Measurements from ENCODE around the gene FUT6.
A peak's percentile ranks its signal among the peaks of the same experiment; 100 is the strongest.

The FUT6 gene

GRCh38 chr19:5811117-5811516 is 28.4 kb downstream of the FUT6 start:
- H3K4me3 ChIP-seq (ENCODE audit: low read length): no peak overlapping the region
- no peak for DNase-seq (ENCODE audit: low read depth, low spot score)

DNA sequence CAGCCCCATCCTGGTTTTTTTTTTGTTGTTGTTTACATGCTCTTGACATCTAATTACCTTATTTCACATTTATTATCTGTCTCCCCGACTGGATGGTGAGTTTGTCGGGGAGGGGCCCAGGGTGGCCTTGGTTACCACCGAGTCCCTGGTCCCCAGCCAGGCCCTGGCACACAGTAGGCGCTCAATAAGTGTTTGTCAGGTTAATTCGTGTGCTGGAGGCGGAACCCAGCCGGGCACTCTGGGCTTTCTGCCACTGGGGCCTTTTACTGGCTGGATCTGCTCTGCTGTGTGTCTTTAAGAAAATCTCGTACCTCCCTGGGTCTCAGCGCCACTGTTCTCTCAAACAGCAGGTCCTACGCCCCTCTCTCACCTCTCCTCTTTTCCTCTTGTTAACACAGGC is 30.0 kb downstream of the FUT6 start:
- no peak overlapping the region for H3K4me3 ChIP-seq (ENCODE audit: low read length)
- DNase-seq (ENCODE audit: low read depth, low spot score): no peak

GRCh38 chr19:5809053-5809452 is 30.4 kb downstream of the FUT6 start:
- no peak for DNase-seq (ENCODE audit: low read depth, low spot score)
- H3K4me3 ChIP-seq (ENCODE audit: low read length): no peak overlapping the region

DNA sequence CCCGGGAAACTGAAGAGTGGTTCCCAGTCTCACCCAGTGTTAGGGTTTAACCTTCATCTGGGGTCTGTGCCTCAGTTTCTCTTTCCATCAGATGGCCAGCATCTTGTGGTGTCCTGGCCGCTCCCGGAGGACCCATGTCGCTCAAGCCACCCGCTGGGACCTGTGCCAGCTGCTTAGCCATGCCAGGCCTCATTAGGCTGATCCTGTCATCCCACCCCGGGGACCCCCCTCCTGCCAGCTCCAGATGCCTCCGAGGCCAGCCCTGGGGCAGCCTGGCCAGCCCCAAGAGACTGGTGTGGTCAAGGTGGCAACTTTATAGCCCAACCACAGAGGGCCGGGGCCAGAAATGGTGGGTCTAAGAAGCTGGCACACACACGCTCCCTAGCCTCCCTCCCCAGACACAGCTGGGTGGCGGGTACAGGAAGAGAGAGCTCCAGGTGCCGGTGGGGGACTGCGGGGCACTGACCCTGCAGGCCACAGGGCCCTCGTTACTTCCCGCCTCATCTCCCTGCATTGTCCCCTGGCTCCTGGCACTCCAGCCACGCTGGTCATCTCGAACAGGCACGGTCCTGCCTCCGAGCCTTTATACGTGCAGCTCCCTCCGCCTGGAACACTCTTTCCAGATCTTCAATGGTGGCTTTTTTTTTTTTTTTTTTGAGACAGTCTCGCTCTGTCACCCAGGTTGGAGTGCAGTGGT is 31.2 kb downstream of the FUT6 start:
- DNase-seq (ENCODE audit: low read depth, low spot score): no peak
- no peak overlapping the region for H3K4me3 ChIP-seq (ENCODE audit: low read length)

GRCh38 chr19:5806905-5807304 is 32.6 kb downstream of the FUT6 start:
- no peak overlapping the region for H3K4me3 ChIP-seq (ENCODE audit: low read length)
- DNase-seq (ENCODE audit: low read depth, low spot score): no peak

GRCh38 chr19:5806133-5806489 is 33.4 kb downstream of the FUT6 start:
- DNase-seq (ENCODE audit: low read depth, low spot score): no peak

DNA sequence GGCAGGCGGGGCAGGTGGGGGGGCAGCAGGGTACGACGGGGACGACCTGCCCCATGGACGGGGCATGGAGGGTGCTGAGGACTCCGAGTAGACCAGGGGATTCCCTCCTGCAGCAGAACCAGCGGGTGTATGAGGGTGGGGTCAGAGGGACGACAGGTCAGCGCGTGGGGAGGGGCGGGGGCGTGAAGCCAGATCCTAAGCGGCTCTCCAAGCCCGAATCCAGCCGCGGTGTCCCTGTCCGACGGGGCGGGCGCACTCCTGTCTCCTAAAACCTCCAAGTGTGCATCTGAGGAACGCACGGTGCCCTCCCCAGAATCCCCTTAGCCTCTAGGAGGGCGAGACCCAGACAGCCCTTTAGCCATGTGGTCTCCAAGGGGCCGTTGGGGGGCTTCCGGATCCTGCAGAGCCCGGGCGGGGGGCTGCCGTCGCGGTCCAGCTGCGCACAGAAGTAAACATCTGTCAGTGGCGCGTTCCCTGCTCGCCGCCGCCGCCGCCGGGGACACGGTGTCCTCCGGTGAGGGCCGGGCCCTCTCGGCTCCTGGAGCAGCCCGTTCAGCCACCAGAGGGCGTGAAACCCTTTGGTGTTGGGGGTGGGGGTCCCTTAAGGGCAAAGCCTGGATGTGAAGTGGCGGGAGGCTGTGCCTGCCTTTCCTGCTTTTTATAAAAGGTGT is 33.9 kb downstream of the FUT6 start:
- H3K4me3 ChIP-seq (ENCODE audit: low read length): peak overlapping the region; percentile 15; the same call in 1 of the 2 replicates
- DNase-seq (ENCODE audit: low read depth, low spot score): no peak

More at GRCh38 chr19:5806133-5806489, 33.4 kb downstream of the FUT6 start:
- H3K4me3 ChIP-seq (ENCODE audit: low read length): no peak overlapping the region

DNA sequence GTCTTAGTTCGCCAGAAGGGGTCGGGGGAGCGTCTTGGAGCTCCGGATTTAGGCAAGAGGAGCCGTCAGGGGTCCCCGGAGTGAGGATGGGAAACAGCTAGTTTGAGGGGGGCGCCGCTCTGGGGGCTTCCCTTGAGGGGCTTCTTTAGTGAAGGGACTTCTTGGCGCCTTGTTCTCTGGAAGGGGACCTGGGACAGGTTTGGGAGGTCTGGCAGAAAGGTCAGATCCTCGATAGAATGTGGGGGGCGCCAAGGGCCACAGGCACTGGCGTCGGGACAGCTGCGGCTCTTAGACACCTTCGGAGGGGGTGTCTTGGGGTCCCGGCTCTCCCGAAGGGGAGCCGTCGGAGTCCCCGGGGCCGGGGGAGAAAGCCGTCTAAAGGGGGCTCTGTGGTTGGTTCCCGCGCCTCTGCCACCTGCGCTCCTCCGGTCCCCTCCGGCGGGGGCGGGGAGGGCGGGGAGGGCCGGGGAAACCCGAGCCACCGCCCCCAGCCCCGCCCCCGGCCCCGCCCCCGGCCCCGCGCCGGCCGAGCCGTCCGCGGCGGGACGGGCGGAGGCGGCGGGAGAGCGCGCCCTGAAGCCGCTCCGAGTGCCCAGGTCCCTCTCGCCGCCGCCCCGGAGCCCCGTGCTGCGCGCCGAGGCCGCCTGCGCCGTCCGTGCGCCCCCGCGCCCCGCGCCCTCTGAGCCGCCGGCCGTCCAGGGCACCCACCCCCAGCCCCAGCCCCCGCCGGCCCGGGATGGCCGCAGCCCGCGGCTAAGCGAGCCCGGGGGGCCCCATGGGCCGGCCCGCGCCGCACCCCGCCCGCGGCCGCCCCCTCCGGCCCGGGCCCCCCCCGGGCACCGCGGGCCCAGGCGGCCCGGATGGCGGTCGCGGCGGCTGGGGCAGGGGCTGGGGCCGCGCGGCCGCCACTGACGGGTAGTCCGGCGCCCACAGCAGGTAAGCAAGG is 34.7 kb downstream of the FUT6 start, which contains the start of gene NRTN:
NRTN (plus strand) TSS at position 552 of the 946 bp plus-strand sequence. CDS start 19,099 bp downstream, outside the sequence.
- no peak for DNase-seq (ENCODE audit: low read depth, low spot score)
- peak within 1 kb of the TSS; percentile 37 for H3K4me3 ChIP-seq (ENCODE audit: low read length)

DNA sequence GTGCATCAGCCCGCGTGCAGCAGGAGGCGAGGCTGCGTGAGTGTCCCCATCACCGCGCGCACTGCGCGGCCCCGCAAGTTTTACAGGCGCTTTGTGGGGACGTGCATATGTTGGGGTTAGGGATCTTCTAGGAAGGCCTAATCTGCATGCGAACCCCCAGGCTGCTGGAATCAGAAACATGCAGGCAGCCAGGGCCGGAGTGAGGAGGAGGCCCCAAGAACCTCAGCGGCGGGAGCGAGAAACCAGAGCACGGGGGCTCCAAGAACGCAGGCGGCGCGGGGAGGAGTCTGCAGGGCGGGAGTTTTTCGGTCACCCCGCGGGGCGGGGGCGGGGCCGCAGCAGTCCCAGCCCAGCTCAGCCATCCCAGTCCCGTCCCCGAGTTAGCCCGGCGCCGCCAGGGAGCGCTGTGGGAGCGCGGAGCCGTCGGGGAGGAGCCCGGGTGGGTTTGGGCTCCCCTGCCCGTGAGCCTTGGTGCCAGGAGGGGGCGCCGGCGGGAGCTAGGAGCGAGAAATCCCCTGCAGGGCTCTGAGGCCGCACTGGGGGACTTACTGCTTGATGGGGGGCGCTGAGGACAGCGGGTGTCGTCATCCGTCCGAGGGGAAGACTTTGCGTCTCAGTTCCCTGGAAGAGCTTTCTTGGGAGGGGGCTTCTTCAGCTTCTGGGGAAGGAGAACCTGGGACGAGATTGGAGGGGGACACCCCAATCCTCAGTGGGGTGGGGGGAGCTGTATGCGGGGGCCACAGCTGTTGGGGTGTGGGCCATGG is 35.6 kb downstream of the FUT6 start:
- H3K4me3 ChIP-seq (ENCODE audit: low read length): peak overlapping the region; percentile 37
- peak; percentile 87 for DNase-seq (ENCODE audit: low read depth, low spot score)

DNA sequence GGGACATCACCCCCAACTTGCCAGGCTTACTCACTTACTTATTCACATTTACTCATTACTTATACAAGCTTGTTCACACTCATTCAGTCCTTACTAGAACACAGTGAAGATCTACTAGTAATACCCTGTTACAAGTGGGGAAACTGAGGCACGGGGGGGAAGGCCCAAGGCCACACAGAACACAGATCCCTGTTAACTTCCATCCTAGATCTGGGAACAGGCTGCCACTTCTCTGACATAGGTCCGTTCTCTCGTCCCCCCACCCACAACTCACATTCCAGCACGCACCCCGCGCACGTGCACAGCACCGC is 36.1 kb downstream of the FUT6 start:
- H3K4me3 ChIP-seq (ENCODE audit: low read length): peak overlapping the region; percentile 37
- DNase-seq (ENCODE audit: low read depth, low spot score): no peak

GRCh38 chr19:5801796-5802619 is 37.5 kb downstream of the FUT6 start:
- no peak overlapping the region for H3K4me3 ChIP-seq (ENCODE audit: low read length)
- DNase-seq (ENCODE audit: low read depth, low spot score): no peak

DNA sequence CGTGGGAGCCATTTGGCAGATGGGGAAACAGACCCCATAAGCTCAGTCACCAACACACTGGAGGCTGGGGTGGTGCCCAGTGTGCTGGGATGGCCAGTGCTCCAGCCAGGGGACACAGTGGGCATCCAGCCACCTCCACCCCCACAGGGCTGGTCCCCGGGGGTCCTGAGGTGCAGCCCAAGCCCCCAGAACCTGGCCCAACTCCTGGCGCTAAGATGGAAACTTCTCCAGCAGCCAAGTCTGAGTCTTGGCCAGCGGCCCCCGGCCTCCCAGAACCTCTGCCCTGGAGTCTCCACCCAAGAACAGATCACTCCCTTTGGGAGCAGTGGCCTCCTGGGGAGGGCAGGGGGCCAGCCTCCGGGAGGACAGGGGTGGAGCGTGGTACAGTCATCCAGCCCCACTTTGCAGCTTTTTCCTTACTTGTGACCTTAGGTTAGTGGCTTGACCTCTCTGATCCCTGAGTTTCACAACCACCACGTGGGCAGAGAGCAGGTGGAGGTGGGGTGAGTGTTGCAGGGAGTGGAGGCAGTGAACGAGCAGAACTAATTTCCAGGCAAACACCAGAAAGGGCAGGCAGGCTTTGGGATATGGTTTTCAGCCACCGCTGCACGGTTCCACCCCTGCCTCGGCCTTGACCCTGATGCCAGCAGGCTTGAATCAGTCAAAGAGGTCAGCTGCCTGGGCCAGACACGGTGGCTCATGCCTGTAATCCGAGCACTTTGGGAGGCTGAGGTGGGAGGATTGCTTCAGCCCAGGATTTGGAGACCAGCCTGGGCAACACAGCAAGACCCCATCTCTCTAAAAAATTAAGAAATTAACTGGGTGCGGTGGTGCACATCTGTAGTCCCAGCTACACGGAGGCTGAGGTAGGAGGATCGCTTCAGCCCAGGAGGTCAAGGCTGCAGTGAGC is 38.9 kb downstream of the FUT6 start:
- DNase-seq (ENCODE audit: low read depth, low spot score): no peak
- no peak overlapping the region for H3K4me3 ChIP-seq (ENCODE audit: low read length)

DNA sequence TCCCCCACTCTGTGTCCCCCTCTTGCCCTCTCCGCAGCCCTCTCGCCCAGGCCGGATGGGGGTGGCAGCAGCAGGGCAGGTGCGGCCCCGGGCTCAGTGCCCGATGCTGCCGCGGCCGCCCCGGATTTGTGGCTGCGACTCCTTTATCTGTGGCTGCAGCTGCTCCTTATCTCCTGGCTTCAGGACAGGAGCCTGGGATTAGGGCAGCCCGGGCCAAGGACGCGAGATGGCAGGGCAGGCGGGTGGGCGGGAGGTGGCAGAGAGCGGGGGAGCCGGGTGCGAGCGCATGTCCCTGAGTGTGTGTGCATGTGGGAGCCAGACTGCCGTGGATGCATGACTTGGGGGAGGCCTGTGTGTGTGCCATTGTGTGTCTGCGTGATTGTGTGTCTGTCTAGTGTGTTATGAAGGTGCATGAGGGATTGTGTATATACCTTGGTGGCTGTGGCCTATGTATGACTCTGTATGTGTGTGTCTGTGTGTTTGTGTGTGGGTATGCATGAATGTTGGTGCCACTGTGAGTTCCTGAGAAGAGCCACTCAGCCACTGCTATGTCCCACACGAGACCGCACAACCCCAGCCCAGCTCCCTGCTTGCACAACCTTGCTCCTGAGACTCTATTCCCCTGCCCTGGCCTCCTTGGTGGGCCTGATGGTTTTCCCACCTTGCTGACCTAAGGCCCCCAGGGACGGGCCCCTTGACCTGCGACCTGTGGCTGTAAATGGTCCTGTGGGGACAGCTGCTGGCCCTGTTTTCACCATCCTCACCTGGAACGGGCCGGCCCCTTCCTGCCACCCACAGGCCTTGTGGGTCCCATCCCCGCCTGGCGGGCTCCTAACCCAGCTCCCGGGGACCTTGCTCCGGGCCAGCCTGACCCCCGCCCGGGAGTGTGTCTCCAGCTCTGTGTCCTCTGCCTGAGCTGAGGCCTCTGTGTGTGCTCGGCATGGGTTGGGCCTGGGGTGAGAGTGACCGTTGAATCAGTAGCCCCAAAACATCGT is 40.0 kb downstream of the FUT6 start:
- peak; percentile 56 for DNase-seq (ENCODE audit: low read depth, low spot score)
- no peak overlapping the region for H3K4me3 ChIP-seq (ENCODE audit: low read length)

DNA sequence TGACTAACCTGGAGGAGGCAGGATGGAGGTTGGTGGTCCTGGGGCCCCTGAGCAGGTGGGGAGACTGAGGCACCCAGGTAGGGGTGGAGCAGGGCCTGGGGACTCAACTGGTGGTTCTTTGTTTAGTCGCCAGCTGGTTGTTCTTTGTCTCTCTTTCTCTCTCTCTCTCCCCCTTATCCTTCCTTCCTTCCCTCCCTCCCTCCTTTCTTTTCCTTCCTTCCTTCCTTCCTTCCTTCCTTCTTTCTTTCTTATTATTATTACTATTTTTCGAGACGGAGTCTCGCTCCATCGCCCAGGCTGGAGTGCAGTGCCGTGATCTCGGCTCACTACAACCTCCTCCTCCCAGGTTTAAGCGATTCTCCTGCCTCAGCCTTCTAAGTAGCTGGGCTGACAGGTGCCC is 41.3 kb downstream of the FUT6 start:
- no peak for DNase-seq (ENCODE audit: low read depth, low spot score)
- H3K4me3 ChIP-seq (ENCODE audit: low read length): no peak overlapping the region

GRCh38 chr19:5795382-5795919 is 44.1 kb downstream of the FUT6 start:
- DNase-seq (ENCODE audit: low read depth, low spot score): no peak
- no peak overlapping the region for H3K4me3 ChIP-seq (ENCODE audit: low read length)

DNA sequence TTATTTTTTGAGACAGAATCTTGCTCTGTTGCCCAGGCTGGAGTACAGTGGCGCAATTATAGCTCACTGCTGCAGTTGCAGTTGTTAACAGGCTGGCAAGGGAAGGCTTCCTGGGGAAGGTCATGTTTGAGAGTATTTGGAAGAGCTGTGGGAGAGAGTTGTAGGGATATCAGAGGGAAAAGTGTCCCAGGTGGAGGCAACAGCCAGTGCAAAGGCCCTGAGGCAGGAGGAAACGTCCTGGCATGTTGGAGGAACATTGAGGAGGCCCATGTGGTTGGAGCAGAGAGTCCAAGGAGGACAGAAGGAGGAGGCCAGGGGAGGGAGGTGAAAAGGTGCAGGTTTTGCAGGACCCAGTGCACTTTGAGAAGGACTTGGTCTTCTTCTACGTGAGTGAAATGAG is 46.3 kb downstream of the FUT6 start:
- DNase-seq (ENCODE audit: low read depth, low spot score): no peak

More for the DNA sequence above, 46.3 kb downstream of the FUT6 start:
- no peak overlapping the region for H3K4me3 ChIP-seq (ENCODE audit: low read length)

All from Jurkat, Clone E6-1 (cell line).